CD4-positive, alpha-beta memory T cell (primary cell): Measurements from ENCODE around the gene MEIOB. TPM values are rescaled to one million over a fixed set of nuclear protein-coding genes. Genes with fewer than 3 reads are reported as not detected.

Experiments
- CTCF ChIA-PET: fragments of 350-600 bp; sonication (Branson Sonifier 250); formaldehyde crosslinking; loops from one replicate; lab custom pipeline; 2021; ENCODE audit warnings: inconsistent platforms; ENCODE audit not compliant: partially characterized antibody; lab: Charles Lee
- POLR2A ChIA-PET: fragments of 350-600 bp; sonication (Branson Sonifier 250); formaldehyde crosslinking; loops from one replicate; lab custom pipeline; 2021; ENCODE audit not compliant: partially characterized antibody; lab: Charles Lee
- DNase-seq, 5 donors: peaks; one replicate each; pipeline versions ENCODE4 v3.0.0 to v3.0.0-alpha.2; 2020 to 2022; ENCODE audit warnings: mixed read lengths in 1 of 5
- H3K27ac ChIP-seq: one replicate; pipeline ENCODE4 v1.7.0; 2013; ENCODE audit warnings: low read depth, low read length
- H3K27me3 ChIP-seq: 2 replicates; pipeline ENCODE4 v1.7.0; 2013; ENCODE audit warnings: mild to moderate bottlenecking, low read length, moderate library complexity; ENCODE audit not compliant: insufficient read depth
- H3K36me3 ChIP-seq: 2 replicates; pipeline ENCODE4 v1.7.0; 2013; ENCODE audit warnings: mild to moderate bottlenecking, low read length, moderate library complexity; ENCODE audit not compliant: insufficient read depth
- H3K4me1 ChIP-seq: 2 replicates; pipeline ENCODE4 v1.7.0; 2013; ENCODE audit warnings: mild to moderate bottlenecking, low read length, moderate library complexity; ENCODE audit not compliant: insufficient read depth
- H3K4me3 ChIP-seq, 2 donors: one replicate each; pipeline ENCODE4 v1.7.0; 2013; ENCODE audit warnings: low read length in 2 of 2, mild to moderate bottlenecking in 1 of 2
- H3K9me3 ChIP-seq, 2 donors: one replicate each; pipeline ENCODE4 v1.7.0; 2013; ENCODE audit warnings: low read length in 2 of 2, control low read depth in 1 of 2; ENCODE audit not compliant: control insufficient read depth in 1 of 2
- H3K27ac Mint-ChIP-seq, 7 donors: one replicate each; pipeline ENCODE4 v1.8.0; 2020 to 2021; ENCODE audit warnings: mixed read lengths in 7 of 7, mild to moderate bottlenecking in 6 of 7, inconsistent platforms in 3 of 7, moderate library complexity in 3 of 7
- H3K27me3 Mint-ChIP-seq, 2 donors: one replicate each; pipeline ENCODE4 v1.8.0; 2020 to 2021; ENCODE audit warnings: mixed read lengths in 2 of 2
- H3K36me3 Mint-ChIP-seq, 2 donors: one replicate each; pipeline ENCODE4 v1.8.0; 2020 to 2021; ENCODE audit warnings: mixed read lengths in 2 of 2, inconsistent platforms in 1 of 2, mild to moderate bottlenecking in 1 of 2
- H3K4me1 Mint-ChIP-seq, 4 donors: one replicate each; pipeline ENCODE4 v1.8.0; 2020 to 2021; ENCODE audit warnings: mixed read lengths in 4 of 4, mild to moderate bottlenecking in 1 of 4
- H3K4me3 Mint-ChIP-seq, 8 donors: one replicate each; pipeline ENCODE4 v1.8.0; 2020 to 2021; ENCODE audit warnings: mixed read lengths in 8 of 8, mild to moderate bottlenecking in 7 of 8, moderate library complexity in 6 of 8, inconsistent platforms in 3 of 8
- H3K9me3 Mint-ChIP-seq, 8 donors: one replicate each; pipeline ENCODE4 v1.8.0; 2020 to 2021; ENCODE audit warnings: mixed read lengths in 8 of 8, mild to moderate bottlenecking in 5 of 8, inconsistent platforms in 3 of 8, moderate library complexity in 1 of 8
- intact Hi-C: fragments of 100-400 bp; cut with micrococcal nuclease; formaldehyde crosslinking; loops from one replicate; pipeline ENCODE4 v1.15.1; 2023
- polyA plus RNA-seq, 2 donors: library from polyadenylated mRNA; unstranded; fragments of 300-500 nt; fragmentation: Illumina TruSeq; gene quantifications; one replicate each; pipeline ENCODE4 v1.2.3, GENCODE V29; 2021
- total RNA-seq, 2 experiments: library from RNA; stranded (reverse); gene quantifications; one replicate each; pipeline ENCODE4 v1.2.3, GENCODE V29; 2021

Gene MEIOB
- total and polyA plus RNA-seq, 4 experiments from 2014 or later, result not detected

- peaks cover 34 to 37% of the 10 kb centered on the region in 2 donors for H3K27me3 Mint-ChIP-seq
- H3K27ac Mint-ChIP-seq, result no peak overlapping the region
- H3K9me3 Mint-ChIP-seq, result no peaks in the 10 kb centered on the region
- no peaks in the 10 kb centered on the region for H3K36me3 Mint-ChIP-seq
- CTCF ChIA-PET, result interaction anchor here (1.4 kb wide), 1 partner anchor 11 kb away, joined by 5 read pairs; no protein-coding TSS in a partner anchor
- intact Hi-C loops, result no loop called here
- peaks cover 10% of the 10 kb centered on the region for H3K27me3 ChIP-seq
- H3K36me3 ChIP-seq, result no peaks in the 10 kb centered on the region
- no peaks in the 10 kb centered on the region for H3K9me3 ChIP-seq
- H3K27ac ChIP-seq, result no peak overlapping the region
- H3K4me1 ChIP-seq, result no peaks in the 10 kb centered on the region
- DNase-seq, result no peak
- H3K4me3 ChIP-seq, result no peak overlapping the region
- POLR2A ChIA-PET, result no interaction called here
- H3K4me1 Mint-ChIP-seq, result peaks cover 0 to 5% (median under 1%) of the 10 kb centered on the region in 4 donors
- H3K4me3 Mint-ChIP-seq, result no peak overlapping the region
Observed at GRCh38 chr16:1917056-1917664, 45.2 kb upstream of the MEIOB start.

DNA sequence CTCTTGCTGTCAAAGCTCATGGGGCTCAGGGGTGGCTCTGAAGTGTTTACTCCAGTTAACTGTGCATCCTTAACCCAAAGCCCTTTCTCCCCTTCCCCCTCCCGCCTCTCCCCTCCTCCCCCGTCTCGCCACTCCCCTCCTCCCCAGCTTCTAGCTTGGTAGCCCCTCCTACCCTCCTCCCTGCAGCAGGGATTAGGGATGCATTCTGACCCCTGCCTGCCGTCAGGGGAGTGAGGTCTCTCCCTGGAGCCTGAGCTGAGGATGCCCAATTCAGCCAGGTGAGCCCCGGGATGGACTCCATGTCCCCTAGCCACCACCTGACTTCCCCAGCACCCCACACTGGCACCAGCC lies 44.7 kb upstream of the MEIOB start:
- no peaks in the 10 kb centered on the region for H3K9me3 Mint-ChIP-seq
- no peak overlapping the region for H3K27ac ChIP-seq
- H3K36me3 ChIP-seq, result no peaks in the 10 kb centered on the region
- ChIA-PET POLR2A (no interaction called here), CTCF (interaction anchor here (1.4 to 1.5 kb wide), 2 partner anchors 11 to 13 kb away, joined by 4 to 5 read pairs; no protein-coding TSS in a partner anchor)
- no peak for DNase-seq
- peaks cover 10% of the 10 kb centered on the region for H3K27me3 ChIP-seq
- H3K4me1 ChIP-seq, result no peaks in the 10 kb centered on the region
- H3K4me3 ChIP-seq, result no peak overlapping the region
- no peaks in the 10 kb centered on the region for H3K9me3 ChIP-seq
- H3K36me3 Mint-ChIP-seq, result no peaks in the 10 kb centered on the region
- H3K4me3 Mint-ChIP-seq, result no peak overlapping the region
- H3K27me3 Mint-ChIP-seq, result peaks cover 34 to 37% of the 10 kb centered on the region in 2 donors
- H3K4me1 Mint-ChIP-seq, result peaks cover 0 to 5% (median under 1%) of the 10 kb centered on the region in 4 donors
- H3K27ac Mint-ChIP-seq, result no peak overlapping the region
- intact Hi-C loops, result no loop called here

GRCh38 chr16:1915732-1916639 lies 44.0 kb upstream of the MEIOB start:
- Histone ChIP-seq H3K4me1 (no peaks in the 10 kb centered on the region), H3K36me3 (no peaks in the 10 kb centered on the region), H3K4me3 (no peak overlapping the region), H3K27ac (no peak overlapping the region), H3K9me3 (no peaks in the 10 kb centered on the region), H3K27me3 (peaks cover 10% of the 10 kb centered on the region)
- intact Hi-C loops, result no loop called here
- POLR2A ChIA-PET, result no interaction called here
- Mint-ChIP-seq H3K4me1 (peaks cover 0 to under 1% (median 0%) of the 10 kb centered on the region in 4 donors), H3K27me3 (peaks cover 27 to 31% of the 10 kb centered on the region in 2 donors), H3K9me3 (no peaks in the 10 kb centered on the region), H3K27ac (no peak overlapping the region), H3K36me3 (no peaks in the 10 kb centered on the region), H3K4me3 (no peak overlapping the region)
- CTCF ChIA-PET, result interaction anchor here (1.4 to 1.5 kb wide), 2 partner anchors 12 to 13 kb away, joined by 4 to 5 read pairs; no protein-coding TSS in a partner anchor
- DNase-seq, result no peak

GRCh38 chr16:1914988-1915387 lies 43.0 kb upstream of the MEIOB start:
- peaks cover 10% of the 10 kb centered on the region for H3K27me3 ChIP-seq
- no peaks in the 10 kb centered on the region for H3K4me1 ChIP-seq
- no peak overlapping the region for H3K27ac ChIP-seq
- Mint-ChIP-seq H3K27ac (no peak overlapping the region), H3K4me3 (no peak overlapping the region), H3K9me3 (no peaks in the 10 kb centered on the region), H3K36me3 (no peaks in the 10 kb centered on the region), H3K4me1 (no peaks in the 10 kb centered on the region), H3K27me3 (peaks cover 20 to 23% of the 10 kb centered on the region in 2 donors)
- H3K4me3 ChIP-seq, result no peak overlapping the region
- H3K9me3 ChIP-seq, result no peaks in the 10 kb centered on the region
- intact Hi-C loops, result no loop called here
- no peaks in the 10 kb centered on the region for H3K36me3 ChIP-seq
- ChIA-PET POLR2A (no interaction called here), CTCF (interaction anchor here (1.5 kb wide), 1 partner anchor 14 kb away, joined by 4 read pairs; no protein-coding TSS in a partner anchor)
- no peak for DNase-seq

GRCh38 chr16:1914084-1914608 lies 42.2 kb upstream of the MEIOB start:
- CTCF ChIA-PET, result no interaction called here
- Histone ChIP-seq H3K9me3 (no peaks in the 10 kb centered on the region), H3K27me3 (peaks cover 10% of the 10 kb centered on the region), H3K4me1 (no peaks in the 10 kb centered on the region), H3K36me3 (no peaks in the 10 kb centered on the region), H3K27ac (no peak overlapping the region), H3K4me3 (no peak overlapping the region)
- no peak overlapping the region for H3K27ac Mint-ChIP-seq
- H3K4me1 Mint-ChIP-seq, result no peaks in the 10 kb centered on the region
- POLR2A ChIA-PET, result no interaction called here
- DNase-seq, result no peak
- intact Hi-C loops, result no loop called here
- H3K27me3 Mint-ChIP-seq, result peaks cover 18 to 22% of the 10 kb centered on the region in 2 donors
- H3K4me3 Mint-ChIP-seq, result no peak overlapping the region
- no peaks in the 10 kb centered on the region for H3K9me3 Mint-ChIP-seq
- no peaks in the 10 kb centered on the region for H3K36me3 Mint-ChIP-seq

GRCh38 chr16:1913327-1914083 lies 41.5 kb upstream of the MEIOB start:
- H3K4me1 Mint-ChIP-seq, result no peaks in the 10 kb centered on the region
- CTCF ChIA-PET, result no interaction called here

More at GRCh38 chr16:1913327-1914083, 41.5 kb upstream of the MEIOB start:
- Mint-ChIP-seq H3K4me3 (no peak overlapping the region), H3K27me3 (peaks cover 19 to 24% of the 10 kb centered on the region in 2 donors), H3K27ac (no peak overlapping the region), H3K36me3 (no peaks in the 10 kb centered on the region), H3K9me3 (peaks cover 0 to 2% (median 0%) of the 10 kb centered on the region in 8 donors)
- POLR2A ChIA-PET, result no interaction called here
- intact Hi-C loops, result no loop called here
- no peak overlapping the region for H3K27ac ChIP-seq
- H3K4me1 ChIP-seq, result no peaks in the 10 kb centered on the region
- peaks cover 10% of the 10 kb centered on the region for H3K27me3 ChIP-seq
- H3K36me3 ChIP-seq, result no peaks in the 10 kb centered on the region
- H3K9me3 ChIP-seq, result no peaks in the 10 kb centered on the region
- no peak overlapping the region for H3K4me3 ChIP-seq
- DNase-seq, result no peak
